ENCODE results near the gene ZNF44. TPM values are rescaled to one million over a fixed set of nuclear protein-coding genes. Genes with fewer than 3 reads are reported as not detected.

Gene ZNF44
- total and polyA plus RNA-seq, 2 of the 13 experiments (the other 11 are each of a cell fraction or from before 2014, with no cell fraction given) = 6.9 to 15.7 TPM

DNA sequence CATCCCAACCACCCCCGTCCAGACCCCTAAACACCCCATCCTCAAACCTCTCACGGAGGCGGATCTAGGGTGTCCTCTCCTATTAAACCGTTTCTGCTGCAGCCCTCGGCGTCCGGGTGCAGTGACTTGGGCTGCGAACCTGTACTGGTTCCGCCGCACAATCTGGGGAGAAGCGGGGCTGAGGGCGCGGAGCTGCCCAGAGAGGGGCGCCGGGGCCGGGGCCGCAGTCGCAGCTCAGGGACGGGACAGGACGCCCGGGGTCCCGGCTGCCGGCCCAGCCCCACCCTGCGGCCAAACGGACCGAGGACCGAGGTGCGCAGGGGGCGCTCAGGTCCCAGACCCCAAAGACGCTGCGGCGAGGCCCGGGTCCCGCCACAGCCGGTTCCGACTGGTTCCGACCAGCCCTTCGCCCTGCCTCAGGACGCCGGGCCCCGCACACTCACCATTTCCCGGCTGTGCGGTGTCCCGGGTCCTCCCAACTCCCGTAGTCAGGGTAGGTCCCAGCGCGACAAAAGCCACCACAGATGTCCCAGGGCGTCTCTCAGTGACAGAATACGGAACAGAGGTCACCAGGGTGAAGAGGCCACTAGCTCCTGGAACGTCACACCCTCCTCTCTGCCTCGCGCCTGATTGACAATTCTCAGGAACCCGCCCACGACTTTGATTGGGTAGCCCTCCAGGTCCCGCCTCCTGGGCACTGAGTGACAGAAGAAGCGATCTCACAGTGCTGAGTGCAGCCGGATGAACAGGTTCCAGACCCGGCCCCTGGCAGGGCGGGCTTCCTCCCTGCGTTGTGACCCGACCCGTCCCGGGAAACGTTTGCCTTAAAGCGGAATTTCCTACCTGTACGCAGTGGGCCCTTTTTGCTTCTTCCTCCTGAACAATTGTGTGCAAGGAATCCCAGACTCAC is at the start of gene ZNF44 (continued):
- TF ChIP-seq SNAPC4 (CRISPR knock-in tag; IDR thresholded peaks at IDR 0.05) (0 out of 2 replicates have a peak, but pooled peaks have one; percentile 6), TRAFD1 (CRISPR knock-in tag; IDR thresholded peaks at IDR 0.05; ENCODE audit: borderline replicate concordance) (0 out of 2 replicates have a peak, but pooled peaks have one; percentile 53), MXD4 (CRISPR knock-in tag; IDR thresholded peaks at IDR 0.05) (no peak), HNRNPL (IDR thresholded peaks at IDR 0.05; ENCODE audit: low read depth, low read length) (0 out of 2 replicates have a peak, but pooled peaks have one; percentile 5), NFKB2 (CRISPR knock-in tag; IDR thresholded peaks at IDR 0.05; ENCODE audit: borderline replicate concordance) (peak; percentile 54; the same call in 1 of the 2 replicates), ZNF354B (CRISPR knock-in tag; IDR thresholded peaks at IDR 0.05) (no peak), NFATC3 (CRISPR knock-in tag; IDR thresholded peaks at IDR 0.05) (no peak), SRF (IDR thresholded peaks at IDR 0.05; ENCODE audit: low read depth, low read length) (no peak), CBX1 (IDR thresholded peaks at IDR 0.05; ENCODE audit: low read depth) (no peak), CBFB (CRISPR knock-in tag; IDR thresholded peaks at IDR 0.05) (0 out of 2 replicates have a peak, but pooled peaks have one; percentile 18), SOX13 (IDR thresholded peaks at IDR 0.05) (no peak), SOX13 (CRISPR knock-in tag; conservative IDR thresholded peaks at IDR 0.05 in 1 of 2, IDR thresholded peaks at IDR 0.05 in 1 of 2) (0 out of 4 replicates have a peak, but pooled peaks of 1 of the 2 experiments have one; percentile 40), ZBTB21 (CRISPR knock-in tag; IDR thresholded peaks at IDR 0.05) (no peak), ZNF501 (CRISPR knock-in tag; IDR thresholded peaks at IDR 0.05) (peak; percentile 80; the same call in 1 of the 2 replicates), ZNF652 (CRISPR knock-in tag; IDR thresholded peaks at IDR 0.05; ENCODE audit: borderline replicate concordance, low read depth) (no peak), SIN3A (IDR thresholded peaks at IDR 0.05; ENCODE audit: borderline replicate concordance, low read depth, low read length) (peak; percentile 94), SIN3B (IDR thresholded peaks at IDR 0.05; ENCODE audit: low read length) (no peak), POLR2A (IDR thresholded peaks at IDR 0.05; ENCODE audit: insufficient read depth in 1 of 2, low read depth in 2 of 2, low read length in 2 of 2) (peak; percentile 89 to 94)
- TF ChIP-seq, protein P1, sequence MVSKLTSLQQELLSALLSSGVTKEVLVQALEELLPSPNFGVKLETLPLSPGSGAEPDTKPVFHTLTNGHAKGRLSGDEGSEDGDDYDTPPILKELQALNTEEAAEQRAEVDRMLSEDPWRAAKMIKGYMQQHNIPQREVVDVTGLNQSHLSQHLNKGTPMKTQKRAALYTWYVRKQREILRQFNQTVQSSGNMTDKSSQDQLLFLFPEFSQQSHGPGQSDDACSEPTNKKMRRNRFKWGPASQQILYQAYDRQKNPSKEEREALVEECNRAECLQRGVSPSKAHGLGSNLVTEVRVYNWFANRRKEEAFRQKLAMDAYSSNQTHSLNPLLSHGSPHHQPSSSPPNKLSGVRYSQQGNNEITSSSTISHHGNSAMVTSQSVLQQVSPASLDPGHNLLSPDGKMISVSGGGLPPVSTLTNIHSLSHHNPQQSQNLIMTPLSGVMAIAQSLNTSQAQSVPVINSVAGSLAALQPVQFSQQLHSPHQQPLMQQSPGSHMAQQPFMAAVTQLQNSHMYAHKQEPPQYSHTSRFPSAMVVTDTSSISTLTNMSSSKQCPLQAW (CRISPR knock-in tag; IDR thresholded peaks at IDR 0.05) = peak; percentile 81; the same call in 1 of the 2 replicates

Data from HepG2 (cell line).